HG03520 (cell line): ENCODE data around the gene SETD1B.

Experiments
- ATAC-seq: cut with Tn5 transposase; IDR thresholded peaks from one replicate; pipeline ENCODE4 v1.9.1; 2021; ENCODE audit warnings: mild to moderate bottlenecking, moderate library complexity; ENCODE audit not compliant: unreplicated experiment

Gene SETD1B

GRCh38 chr12:121806546-121807423 lies 3.0 kb downstream of the SETD1B start:
- no peak for ATAC-seq

GRCh38 chr12:121807642-121808347 lies 4.0 kb downstream of the SETD1B start:
- ATAC-seq, result no peak

- no peak for ATAC-seq
Observed at GRCh38 chr12:121808623-121809022, 4.8 kb downstream of the SETD1B start.

GRCh38 chr12:121809712-121810116 lies 5.9 kb downstream of the SETD1B start:
- ATAC-seq, result no peak

- no peak for ATAC-seq
Observed at GRCh38 chr12:121810234-121810817, 6.5 kb downstream of the SETD1B start.

GRCh38 chr12:121810833-121811433 lies 7.1 kb downstream of the SETD1B start:
- no peak for ATAC-seq

- peak; percentile 55 for ATAC-seq
Observed at GRCh38 chr12:121811434-121812319, 7.9 kb downstream of the SETD1B start.

- ATAC-seq, result no peak
Observed at GRCh38 chr12:121812320-121812871, 8.6 kb downstream of the SETD1B start.

GRCh38 chr12:121812921-121813896 lies 9.4 kb downstream of the SETD1B start:
- no peak for ATAC-seq

GRCh38 chr12:121813951-121814350 lies 10.1 kb downstream of the SETD1B start:
- no peak for ATAC-seq

- no peak for ATAC-seq
Observed at GRCh38 chr12:121814429-121815119, 10.8 kb downstream of the SETD1B start.

GRCh38 chr12:121815263-121815662 lies 11.5 kb downstream of the SETD1B start:
- ATAC-seq, result no peak

GRCh38 chr12:121816925-121817647 lies 13.3 kb downstream of the SETD1B start:
- no peak for ATAC-seq

- ATAC-seq, result no peak
Observed at GRCh38 chr12:121817648-121818043, 13.8 kb downstream of the SETD1B start.

- ATAC-seq, result no peak
Observed at GRCh38 chr12:121819212-121819949, 15.6 kb downstream of the SETD1B start.

GRCh38 chr12:121820056-121820455 lies 16.2 kb downstream of the SETD1B start:
- no peak for ATAC-seq
